Measurements from ENCODE around the gene REV3L.

DNA sequence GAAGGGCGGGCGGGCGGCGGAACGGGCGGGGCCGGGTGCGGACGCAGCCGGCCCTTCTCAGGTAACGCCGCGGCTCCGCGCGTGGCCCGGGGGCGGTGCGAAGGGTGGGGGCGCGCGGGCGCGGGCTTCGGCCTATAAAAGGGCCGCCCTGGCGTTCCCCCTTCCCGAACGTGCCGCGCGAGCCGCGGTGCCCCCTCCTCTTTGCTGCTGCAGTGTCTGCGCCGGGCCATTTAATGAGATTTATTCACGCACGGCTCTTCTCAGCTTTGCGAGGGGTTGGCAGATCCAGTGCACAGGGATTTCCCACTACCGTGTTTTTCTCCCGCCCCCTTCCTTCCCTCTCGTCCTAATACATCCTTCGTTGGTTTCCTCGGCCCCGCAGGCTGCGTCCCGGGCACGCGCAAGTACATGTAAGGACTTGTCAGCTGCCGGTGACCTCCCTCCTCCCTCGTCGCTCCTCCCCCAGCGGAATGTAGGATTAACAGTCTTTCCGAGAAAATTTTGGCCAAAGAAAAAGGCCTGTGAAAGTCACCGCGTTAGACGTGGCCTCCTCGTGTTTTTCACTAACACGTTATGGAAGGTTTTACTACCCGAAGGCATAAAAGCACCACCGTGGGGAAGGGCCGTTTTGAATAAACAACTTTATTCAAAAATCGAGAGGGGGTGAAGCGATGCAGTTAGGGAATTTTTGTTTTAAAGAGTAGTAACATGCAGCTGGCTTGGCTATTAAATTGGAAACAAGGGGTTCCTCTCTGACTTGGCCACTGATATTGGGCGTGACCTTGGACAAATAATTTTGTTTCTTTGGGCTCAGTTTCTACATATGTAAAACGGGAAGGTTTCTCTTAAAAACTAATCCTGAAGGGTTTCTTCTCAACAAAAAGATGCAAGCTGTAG is 966 bp upstream of the REV3L start:
- TF ChIP-seq, protein P1, sequence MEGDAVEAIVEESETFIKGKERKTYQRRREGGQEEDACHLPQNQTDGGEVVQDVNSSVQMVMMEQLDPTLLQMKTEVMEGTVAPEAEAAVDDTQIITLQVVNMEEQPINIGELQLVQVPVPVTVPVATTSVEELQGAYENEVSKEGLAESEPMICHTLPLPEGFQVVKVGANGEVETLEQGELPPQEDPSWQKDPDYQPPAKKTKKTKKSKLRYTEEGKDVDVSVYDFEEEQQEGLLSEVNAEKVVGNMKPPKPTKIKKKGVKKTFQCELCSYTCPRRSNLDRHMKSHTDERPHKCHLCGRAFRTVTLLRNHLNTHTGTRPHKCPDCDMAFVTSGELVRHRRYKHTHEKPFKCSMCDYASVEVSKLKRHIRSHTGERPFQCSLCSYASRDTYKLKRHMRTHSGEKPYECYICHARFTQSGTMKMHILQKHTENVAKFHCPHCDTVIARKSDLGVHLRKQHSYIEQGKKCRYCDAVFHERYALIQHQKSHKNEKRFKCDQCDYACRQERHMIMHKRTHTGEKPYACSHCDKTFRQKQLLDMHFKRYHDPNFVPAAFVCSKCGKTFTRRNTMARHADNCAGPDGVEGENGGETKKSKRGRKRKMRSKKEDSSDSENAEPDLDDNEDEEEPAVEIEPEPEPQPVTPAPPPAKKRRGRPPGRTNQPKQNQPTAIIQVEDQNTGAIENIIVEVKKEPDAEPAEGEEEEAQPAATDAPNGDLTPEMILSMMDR (conservative IDR thresholded peaks at IDR 0.05; ENCODE audit: low read length) = no peak
- TF ChIP-seq EZH2phosphoT487 (IDR thresholded peaks at IDR 0.05; ENCODE audit: borderline replicate concordance) = no peak

Data from Loucy (cell line).